HG02943 (cell line): ENCODE data around the gene VPS4B.
"Not testable (repeated sequence)": the region's sequence is repeated elsewhere in the genome, so short reads cannot be mapped to it uniquely, and the experiment has no call there.

Experiments
- ATAC-seq: cut with Tn5 transposase; IDR thresholded peaks from one replicate; pipeline ENCODE4 v1.9.1; 2021; ENCODE audit warnings: mild to moderate bottlenecking, low read depth, moderate library complexity; ENCODE audit not compliant: unreplicated experiment

The VPS4B gene

GRCh38 chr18:63376538-63376937 is 45.7 kb downstream of the VPS4B start:
- no peak for ATAC-seq

DNA sequence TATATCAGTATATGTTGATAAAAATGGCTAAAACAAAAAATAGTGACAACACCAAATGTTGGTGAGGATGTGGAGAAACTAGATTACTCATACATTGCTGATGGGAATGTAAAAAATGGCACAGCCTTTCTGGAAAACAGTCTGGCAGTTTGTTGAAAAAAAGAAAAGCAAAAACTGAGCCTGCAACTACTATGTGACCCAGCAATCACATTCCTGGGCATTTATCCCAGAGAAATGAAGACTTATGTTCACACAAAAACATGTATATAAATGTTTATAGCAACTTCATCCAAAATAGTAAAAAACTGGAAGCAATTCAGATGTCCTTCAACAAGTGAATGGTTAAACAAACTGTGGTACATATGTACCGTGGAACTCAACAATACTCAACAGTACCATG is 47.7 kb downstream of the VPS4B start:
- no peak for ATAC-seq

GRCh38 chr18:63373161-63373560 is 49.1 kb downstream of the VPS4B start:
- no peak for ATAC-seq

DNA sequence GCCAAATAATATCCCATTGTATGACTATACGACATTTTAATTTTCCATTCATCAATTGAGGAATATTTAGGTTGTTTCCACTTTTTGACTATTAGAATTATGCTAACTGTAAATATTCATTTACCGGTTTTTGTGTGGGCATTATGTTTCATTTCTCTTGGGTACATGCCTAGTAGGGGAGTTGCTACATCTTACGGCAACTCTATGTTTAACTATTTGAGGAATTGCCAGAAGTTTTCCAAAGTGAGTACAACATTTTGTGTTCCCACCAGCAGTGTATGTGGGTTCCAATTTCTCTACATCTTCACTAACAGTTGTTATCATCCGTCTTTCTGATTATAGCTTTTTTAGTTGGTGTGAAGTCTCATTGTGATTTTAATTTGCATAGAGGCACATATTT is 53.7 kb downstream of the VPS4B start:
- ATAC-seq: no peak

DNA sequence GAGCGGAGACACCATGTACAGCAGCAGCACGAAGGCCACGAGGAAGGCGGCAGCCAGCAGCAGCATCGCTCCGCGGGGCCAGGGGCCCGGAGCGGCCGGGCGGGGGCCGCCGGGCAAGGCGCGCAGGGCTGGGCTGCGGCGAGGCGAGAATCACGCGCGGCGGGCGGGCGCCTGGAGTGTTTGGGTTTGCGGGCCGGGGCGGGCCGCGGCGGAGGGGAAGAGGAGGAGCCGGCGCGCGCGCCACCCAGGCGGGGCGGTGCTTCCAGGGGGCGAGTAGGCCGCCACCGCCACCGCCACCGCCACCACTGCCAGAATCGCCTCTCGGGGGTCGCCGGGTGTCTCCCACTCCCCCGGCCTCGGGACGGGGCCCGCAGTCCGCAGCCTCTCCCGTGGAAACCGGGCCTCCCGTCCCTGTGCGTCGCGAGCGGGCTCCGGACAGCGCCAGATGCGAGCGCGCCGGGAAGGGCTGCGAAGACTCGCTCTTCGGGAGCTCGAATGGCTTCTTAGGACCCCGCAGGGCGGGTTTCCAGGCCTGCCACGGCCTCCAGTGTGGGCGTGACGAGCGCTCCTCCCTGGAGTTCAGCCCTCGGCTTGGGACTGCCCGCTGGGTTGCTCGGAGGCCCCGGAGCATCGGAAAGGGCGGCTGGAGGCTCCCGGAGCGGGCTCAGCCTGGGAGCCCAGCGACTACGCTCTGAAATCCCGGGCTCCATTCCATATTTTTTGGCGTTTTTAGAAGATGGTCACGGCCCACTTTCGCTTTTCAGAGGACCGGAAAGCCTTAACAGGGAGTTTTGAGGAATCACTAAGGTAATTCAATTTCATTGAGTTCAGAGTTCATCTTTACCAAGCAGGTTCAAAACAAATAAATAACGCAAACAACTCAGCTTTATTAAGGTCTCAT is 55.0 kb downstream of the VPS4B start, which contains the start of gene KDSR:
TSS of gene KDSR (minus strand) at position 154 of the 901 bp plus-strand sequence. CDS start at position 66, 88 bp downstream.
- peak; percentile 82 for ATAC-seq

DNA sequence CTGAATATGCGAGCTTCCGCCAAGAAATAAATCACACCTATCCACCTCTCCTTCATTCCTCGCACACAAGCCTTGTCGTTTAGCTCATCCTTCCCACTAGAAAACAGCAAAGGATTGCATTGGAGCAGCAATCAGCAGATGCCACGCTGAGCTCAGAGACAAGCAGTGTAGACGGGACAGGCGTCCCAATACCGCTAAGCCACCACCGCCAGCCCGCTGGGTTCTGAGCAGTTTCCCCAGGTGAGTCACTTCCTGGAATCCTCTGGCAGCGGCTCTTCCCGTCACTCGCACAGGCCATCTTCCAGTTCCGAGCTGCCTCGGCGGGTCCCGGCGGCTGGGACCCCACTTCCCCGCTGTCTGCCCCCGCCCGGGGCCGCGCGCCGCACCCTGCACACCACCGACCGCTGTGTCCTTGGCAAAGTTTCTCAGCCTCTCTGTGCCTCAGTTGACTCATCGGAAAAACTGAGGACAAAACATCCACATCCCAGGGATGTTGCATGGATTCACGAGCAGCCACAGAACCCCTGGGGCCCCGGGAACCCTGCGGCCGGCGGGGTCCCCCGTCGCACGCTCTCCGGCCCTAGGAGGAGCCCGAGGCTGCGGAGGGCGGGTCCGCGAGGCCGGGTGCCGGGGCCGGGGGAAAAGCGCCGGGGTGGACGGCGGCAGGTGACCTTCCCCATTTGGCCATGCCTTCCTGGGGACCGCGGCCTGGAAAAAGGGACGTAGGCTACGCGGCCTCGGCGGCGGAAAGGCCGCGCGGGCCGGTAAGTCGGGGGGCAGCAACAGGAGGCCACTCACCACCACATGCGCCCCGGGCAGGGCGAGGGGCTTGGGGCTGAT is 55.8 kb downstream of the VPS4B start:
- ATAC-seq: peak; percentile 35

- ATAC-seq: no peak
These were observed 56.4 kb downstream of the VPS4B start for GRCh38 chr18:63365876-63366212.

GRCh38 chr18:63363951-63364350 is 58.3 kb downstream of the VPS4B start:
- no peak for ATAC-seq

- ATAC-seq: not testable (repeated sequence)
These were observed 58.9 kb downstream of the VPS4B start for GRCh38 chr18:63363420-63363819.

- no peak for ATAC-seq
These were observed 65.9 kb downstream of the VPS4B start for GRCh38 chr18:63356272-63356896.

DNA sequence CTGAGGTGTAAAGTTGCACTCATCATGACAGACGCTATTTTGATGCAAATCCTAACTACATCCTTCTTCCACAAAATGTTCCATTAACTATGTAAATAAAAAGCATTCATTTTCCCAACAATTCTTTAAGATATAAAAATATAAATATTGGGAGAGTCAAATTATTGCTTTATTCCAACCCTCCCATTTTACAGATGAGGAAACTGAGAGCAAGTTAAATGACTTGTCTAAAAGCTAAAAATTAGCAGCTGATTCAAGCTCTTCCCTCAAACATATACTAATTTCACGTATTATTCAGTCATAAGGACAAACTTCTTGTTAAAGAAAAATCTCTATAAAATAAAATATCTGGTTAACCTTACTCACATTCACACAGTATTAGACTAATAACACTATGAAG is 72.0 kb downstream of the VPS4B start:
- no peak for ATAC-seq

- no peak for ATAC-seq
These were observed 73.7 kb downstream of the VPS4B start for GRCh38 chr18:63348508-63349136.

DNA sequence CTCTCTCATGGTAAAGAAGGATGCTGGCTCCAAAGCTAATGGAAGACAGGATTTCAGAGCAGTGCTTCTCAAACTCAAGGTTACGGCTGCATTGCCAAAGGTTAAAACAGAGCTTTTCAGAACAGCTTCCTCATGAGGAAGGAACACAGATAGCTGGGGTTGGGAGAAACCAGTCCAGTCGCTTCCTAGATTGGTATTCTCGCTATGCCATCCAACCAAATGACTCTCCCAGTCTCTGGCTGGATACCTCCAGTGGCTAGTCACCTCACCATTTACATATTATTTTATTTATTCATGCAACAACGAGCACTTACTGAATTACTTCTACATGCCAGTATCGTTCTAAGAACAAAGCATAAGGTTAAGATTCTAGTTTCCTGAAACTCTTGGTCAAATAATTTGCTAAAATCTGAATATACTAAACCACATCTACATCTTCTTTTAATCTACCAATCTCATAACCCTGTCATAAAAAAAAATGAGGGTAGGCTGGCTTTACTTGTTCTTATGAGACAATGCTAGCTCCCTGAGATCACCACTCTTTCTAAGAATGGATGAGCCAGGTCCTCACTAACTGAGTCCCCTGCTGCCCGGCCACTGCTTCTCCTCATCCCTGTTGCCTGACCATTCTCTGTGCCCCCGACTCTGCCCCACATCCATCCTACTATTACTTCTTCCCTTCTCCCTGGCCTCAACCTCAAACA is 75.6 kb downstream of the VPS4B start:
- ATAC-seq: no peak

DNA sequence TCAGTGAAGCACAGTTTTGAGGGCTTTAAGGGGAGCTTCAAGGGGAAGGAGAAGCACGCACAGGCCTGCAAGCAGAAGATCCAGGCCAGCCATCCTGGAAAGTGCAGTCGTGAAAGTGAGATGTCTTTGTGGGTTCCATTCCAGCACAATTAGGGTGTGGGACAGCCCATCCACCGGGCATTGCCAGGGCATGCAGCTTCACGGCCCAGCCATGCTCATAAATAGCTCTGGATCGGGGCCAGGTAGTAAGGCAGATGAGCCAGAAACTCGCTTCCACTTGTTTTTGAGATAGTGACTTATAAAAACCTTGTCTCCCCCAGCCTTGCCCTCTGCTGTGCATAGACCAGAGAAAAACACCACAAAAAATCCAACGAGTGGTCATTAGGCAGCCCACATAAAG is 76.2 kb downstream of the VPS4B start:
- ATAC-seq: no peak

DNA sequence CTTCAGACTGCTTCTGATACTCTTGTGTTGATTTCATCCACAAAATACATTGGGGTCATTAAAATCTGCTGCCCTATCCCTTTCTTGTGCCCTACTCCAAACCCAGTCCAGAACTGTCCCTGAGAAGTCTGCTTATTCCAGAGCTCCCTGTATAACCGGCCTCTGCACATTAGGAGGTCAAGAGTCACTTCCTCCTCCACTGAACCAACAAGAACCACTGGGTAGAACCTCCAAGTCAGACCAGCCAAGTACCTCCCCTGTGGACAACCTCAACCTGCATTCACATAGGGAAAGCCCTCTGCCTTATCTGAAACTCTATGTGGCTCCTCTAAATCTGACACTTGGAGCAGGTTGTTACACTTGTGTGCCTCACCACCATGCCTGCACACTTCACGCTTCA is 77.4 kb downstream of the VPS4B start:
- ATAC-seq: no peak

- ATAC-seq: no peak
These were observed 78.0 kb downstream of the VPS4B start for GRCh38 chr18:63344263-63344662.

DNA sequence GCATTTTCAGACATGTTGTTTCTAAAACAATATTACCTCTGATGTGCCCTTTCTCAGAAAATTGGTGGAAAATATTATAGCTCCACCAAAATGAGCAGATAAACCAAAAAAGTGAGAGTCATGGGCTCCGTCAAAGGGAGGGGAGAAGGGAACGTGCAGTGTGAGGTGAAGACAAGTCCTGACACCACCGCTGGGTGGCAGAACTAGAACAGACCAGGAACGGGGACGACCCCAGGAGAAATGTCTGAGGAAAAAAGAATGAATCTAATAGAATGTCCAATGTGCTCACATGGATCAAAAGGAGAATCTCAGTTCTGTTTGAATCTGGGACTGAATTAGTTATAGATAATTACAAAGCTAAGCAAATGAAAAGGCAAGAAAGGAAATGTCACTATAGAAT is 80.1 kb downstream of the VPS4B start:
- ATAC-seq: no peak

DNA sequence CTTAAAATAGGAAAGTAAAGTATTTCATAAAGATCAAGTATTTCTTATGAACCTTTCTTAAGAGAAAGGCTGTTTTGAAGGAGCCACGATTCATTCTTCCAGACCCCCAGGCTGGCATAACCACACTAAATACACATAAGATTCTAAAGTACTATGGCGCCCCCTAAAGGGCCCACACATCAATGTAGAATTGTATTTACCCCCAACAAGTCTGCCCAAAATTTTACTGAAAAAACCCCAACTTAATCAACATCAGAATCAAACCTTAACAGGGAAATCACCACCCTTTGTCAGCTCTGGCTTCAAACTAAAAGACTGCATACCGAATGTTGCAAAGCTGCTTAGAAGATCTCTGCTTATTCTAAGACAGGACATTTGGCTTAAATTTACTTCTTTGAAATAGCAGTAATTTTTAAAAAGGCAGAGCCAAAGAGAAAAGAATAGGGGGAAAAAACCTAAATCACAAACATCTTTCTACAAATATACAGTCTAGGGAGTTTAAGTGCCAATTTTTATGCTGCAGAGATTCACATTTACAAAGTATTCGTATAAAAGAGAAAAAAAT is 82.3 kb downstream of the VPS4B start:
- no peak for ATAC-seq
